Adipose tissue (tissue), 3 donors: ENCODE measurements around the gene NUMB. TPM values are rescaled to one million over a fixed set of nuclear protein-coding genes. Genes with fewer than 3 reads are reported as not detected.

Experiments used
- H3K27ac ChIP-seq: one replicate; pipeline ENCODE4 v1.5.1; 2013; ENCODE audit warnings: low read depth, low read length
- WGBS, 3 donors: extraction: QIAGEN DNeasy Blood & Tissue Kit; methylation state at CpG; one replicate each; pipeline ENCODE4 v1.1.7; 2013; 5-methylcytosine and 5-hydroxymethylcytosine counted together
- polyA plus RNA-seq, 3 donors: library from polyadenylated mRNA; stranded (reverse); fragments of 200-250 nt; gene quantifications; one replicate each; pipeline ENCODE4 v1.2.3, GENCODE V29; 2013
- donor health status: healthy with polysubstance abuse.
- donor health status: Bipolar disorder and iron deficiency.
- donor health status: healthy.

The NUMB gene
- polyA plus RNA-seq, 3 donors, result 18.4 to 39.4 (median 33.5) TPM

DNA sequence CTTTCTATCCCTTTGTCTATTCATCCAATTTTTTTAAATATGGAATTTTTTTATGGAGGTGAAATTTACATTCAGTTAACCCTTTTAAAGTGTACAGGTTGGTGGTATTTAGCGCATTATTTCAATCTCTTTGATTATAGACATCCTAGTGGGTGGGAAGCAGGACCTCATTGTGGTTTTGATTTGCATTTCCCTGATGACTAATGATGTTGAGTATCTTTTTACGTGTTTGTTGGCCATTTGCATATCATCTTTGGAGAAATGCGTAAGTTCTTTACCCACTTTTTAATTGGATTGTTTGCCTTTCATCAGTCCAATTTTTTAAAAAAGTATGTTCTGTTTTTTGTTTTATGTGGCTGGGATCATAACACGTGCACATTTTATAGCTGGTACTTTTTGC, 200.3 kb downstream of the NUMB start:
- 81 to 87% (median 85%) methylated on average over 4 of the region's 4 CpGs for WGBS, 3 donors
- no peak overlapping the region for H3K27ac ChIP-seq

DNA sequence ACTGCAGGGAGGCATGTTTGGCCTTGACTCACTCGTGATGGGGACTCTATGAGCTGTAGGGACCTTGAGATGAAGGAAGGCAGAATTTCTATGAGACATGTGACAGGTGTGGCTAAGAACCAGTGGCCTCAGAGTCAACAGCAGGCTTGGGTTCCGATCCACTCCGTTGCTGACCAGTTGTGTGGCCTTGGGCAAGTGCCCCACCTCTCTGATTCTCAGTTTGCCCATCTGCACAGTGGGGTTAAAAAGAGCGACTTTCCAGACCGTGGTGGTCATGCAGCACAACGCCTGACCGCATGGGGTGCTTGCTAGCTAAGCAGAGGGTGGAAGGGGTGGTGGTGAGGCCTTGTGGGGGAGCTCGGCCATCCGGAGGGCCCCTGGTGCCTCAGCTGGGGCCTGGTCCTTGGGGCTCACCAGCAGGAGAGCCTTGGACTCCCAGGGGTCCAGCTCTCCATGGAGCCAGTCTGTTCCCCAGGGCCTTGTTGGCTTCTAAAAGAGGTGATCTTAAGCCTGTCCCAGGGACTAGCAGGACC, 202.6 kb downstream of the NUMB start:
- 77 to 92% (median 90%) methylated on average over 9 of the region's 9 CpGs for WGBS, 3 donors
- no peak overlapping the region for H3K27ac ChIP-seq

DNA sequence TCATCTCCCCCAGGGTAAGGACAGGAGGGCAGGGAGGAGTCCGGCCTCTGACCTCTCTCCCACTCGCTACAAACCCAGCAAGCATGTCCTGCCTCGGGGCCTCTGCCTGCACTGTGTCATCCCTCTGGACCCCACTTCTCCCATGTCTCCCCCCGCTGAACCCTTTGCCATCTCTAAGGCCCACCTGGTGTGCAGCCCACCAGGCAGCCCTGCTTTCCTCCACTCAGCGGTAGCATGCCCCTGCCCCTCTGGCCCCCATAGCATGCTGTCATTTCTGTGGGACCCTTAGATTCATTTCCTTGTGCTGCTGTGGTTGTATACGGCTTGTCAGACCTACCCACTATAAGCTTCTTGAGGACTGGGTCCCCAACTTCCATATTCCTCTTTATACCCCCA, 203.3 kb downstream of the NUMB start:
- 91 to 96% (median 91%) methylated on average over 6 of the region's 6 CpGs for WGBS, 3 donors
- no peak overlapping the region for H3K27ac ChIP-seq

DNA sequence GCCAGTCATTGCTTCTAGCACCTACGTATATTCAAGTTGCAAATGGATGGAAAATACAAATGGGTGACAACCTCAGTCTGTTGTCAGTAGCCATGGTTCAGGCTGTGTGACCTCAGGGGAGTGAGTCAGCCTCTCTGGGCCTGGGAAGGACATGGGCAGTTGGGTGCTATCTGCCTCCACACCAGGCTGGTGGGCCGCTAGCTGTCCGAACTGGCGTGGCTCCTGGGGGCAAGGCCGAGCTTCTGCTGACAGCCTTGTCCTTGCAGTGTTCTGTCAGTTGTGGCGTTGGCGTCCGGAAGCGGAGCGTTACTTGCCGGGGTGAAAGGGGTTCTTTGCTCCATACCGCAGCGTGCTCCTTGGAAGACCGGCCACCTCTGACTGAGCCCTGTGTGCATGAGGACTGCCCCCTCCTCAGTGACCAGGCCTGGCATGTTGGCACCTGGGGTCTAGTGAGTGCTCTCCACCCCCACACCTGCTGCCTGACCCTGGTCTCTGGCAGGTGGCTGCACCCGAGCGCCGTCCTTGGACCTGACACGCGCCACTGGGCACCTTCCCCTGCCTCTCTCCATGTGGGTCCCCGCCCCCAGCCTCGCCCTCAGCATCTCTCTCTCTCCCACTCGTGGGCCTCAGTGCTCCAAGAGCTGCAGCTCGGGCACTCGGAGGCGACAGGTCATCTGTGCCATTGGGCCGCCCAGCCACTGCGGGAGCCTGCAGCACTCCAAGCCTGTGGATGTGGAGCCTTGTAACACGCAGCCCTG, 203.9 kb downstream of the NUMB start:
- 87 to 93% (median 90%) methylated on average over 28 of the region's 28 CpGs for WGBS, 3 donors
- no peak overlapping the region for H3K27ac ChIP-seq

DNA sequence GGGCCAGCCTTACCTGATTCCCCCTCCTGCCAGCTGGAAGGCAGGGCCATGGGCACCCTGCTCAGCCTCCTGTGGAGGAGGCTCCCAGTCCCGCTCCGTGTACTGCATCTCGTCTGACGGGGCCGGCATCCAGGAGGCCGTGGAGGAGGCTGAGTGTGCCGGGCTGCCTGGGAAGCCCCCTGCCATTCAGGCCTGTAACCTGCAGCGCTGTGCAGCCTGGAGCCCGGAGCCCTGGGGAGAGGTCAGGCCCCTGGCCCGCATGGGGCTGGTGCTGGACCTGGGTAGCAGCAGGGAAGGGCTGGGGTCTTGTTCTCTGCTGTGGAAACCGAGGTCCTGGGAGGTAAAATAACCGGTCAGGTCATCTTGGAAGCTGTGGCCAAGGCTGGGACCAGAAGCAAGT, 204.6 kb downstream of the NUMB start:
- 90 to 96% (median 91%) methylated on average over 12 of the region's 12 CpGs for WGBS, 3 donors
- no peak overlapping the region for H3K27ac ChIP-seq

DNA sequence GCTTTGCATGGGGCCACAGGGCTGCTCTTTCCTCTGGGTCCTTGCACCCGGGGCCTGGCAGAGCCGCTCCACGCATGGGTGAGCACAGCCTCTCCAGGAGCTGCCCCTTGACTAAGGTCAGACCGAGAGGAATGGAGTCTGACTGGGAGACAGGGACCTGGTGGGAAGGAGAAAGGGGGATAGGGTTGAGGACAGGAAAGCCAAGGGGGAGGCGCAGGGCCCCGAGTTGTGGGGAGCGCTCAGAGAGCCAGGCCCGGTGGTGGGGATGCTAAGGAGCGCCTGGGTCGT, 205.1 kb downstream of the NUMB start:
- H3K27ac ChIP-seq, result no peak overlapping the region
- 88 to 92% (median 92%) methylated on average over 8 to 10 of the region's 10 CpGs for WGBS, 3 donors

DNA sequence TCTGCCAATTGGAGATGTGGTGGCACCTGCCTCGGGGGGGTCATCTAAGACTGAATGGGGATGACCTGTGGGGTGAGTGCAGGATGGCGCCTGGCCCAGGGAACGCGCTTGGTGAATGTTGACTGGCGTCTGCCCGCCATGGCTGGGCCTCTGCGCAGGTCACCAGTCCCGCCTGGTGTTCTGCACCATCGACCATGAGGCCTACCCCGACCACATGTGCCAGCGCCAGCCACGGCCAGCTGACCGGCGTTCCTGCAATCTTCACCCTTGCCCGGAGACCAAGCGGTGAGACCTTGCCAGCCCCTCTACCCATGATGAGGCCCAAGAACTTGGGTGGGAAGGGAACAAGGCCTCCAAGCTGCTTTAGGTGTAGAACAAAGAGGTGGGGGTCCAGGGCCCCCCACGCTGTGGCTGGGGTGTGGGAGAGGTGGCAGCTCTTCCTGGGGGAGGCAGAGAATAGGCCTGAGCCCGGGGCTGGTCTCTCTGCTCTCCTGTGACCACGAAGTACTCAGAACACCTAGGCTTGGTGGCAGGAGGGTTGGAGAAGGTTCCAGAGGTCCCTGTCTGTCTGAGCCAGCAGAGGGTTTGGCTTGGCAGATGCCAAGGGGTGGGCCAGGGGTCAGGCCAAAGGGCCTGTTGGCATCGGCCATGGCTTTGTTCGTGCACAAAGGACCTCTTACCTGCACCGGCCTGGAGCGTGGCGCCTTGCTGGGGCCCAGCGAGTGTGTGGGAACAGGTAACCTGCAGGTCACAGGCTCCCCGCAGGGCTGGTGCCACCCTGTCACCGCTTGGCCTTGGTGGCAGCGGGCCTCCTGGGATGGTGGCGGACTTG, 205.6 kb downstream of the NUMB start:
- no peak overlapping the region for H3K27ac ChIP-seq
- WGBS, 3 donors, result 86 to 92% (median 90%) methylated on average over 28 to 29 of the region's 29 CpGs

DNA sequence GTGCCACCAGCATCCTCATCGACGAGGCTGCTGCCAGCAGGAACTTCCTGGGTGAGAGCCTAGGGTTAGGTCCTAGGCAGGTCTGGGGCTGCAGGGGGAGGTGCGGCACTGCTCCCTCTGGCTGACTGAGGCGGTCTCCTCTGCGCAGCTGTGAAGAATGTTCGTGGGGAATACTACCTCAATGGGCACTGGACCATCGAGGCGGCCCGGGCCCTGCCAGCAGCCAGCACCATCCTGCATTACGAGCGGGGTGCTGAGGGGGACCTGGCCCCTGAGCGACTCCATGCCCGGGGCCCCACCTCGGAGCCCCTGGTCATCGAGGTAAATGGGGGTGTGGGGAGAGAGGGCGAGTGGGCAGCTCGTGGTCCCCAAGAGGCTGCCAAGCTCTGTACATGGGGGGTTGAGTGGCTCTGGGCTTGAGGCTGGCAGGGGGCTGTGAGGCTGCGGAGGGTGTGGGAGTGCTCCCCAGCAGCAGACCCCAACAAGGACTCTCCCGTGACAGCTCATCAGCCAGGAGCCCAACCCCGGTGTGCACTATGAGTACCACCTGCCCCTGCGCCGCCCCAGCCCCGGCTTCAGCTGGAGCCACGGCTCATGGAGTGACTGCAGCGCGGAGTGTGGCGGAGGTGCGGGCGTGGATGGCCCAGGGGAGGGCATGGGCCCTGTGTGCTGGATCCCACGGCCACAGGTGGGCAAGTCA, 206.7 kb downstream of the NUMB start:
- 94 to 95% (median 95%) methylated on average over 30 of the region's 30 CpGs for WGBS, 3 donors
- no peak overlapping the region for H3K27ac ChIP-seq

DNA sequence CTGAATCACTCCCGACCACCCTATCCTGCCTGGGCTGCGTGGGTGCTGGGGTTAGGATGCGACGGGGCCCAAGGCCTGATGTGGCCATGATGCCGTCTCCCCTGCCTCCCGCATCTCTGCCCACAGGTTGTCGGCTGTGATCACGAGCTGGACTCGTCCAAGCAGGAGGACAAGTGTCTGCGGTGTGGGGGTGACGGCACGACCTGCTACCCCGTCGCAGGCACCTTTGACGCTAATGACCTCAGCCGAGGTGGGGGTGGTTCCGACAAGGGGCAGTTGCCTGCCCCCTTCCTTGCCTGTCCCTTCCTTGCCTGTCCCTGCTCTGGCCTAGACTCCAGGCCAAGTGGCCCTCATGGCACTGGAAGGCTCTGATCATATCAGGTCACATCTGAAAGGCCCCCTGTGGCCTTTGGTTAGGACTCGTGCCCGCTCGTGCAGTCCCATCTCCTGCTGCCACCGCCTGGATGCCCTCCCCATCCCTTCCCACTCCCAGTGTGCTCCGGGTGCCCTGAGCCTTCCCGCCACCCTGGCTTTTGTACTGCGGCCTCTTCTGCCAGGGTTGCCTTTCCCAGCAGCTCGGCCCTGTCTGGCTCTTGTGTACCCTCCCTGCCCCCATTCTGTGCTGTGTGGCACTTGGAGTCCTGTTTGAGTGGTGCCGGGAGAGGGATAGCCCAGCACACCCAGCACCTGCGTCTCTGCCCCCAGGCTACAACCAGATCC, 207.4 kb downstream of the NUMB start:
- WGBS, 3 donors, result 87 to 95% (median 88%) methylated on average over 27 of the region's 27 CpGs
- H3K27ac ChIP-seq, result no peak overlapping the region

DNA sequence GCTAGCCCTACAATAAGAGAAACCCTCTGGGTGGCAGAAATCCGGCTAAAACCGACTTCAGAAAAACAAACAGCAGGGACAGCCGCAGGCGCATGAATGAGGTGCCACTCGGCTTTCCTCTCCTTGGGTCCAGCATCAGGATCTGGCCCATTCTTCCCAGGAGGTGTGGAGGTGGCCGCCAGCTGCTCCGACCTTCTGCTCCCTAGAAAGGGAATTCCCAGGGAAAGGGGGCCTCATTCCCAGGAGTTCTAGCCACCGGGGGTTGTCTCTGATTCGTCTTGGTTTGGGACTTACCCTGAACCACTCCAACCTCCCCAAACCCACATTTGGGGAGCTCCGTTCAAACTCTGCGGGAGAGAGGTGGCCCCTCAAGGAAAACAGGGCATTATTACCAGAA, 208.0 kb downstream of the NUMB start:
- 88 to 93% (median 90%) methylated on average over 11 of the region's 11 CpGs for WGBS, 3 donors
- no peak overlapping the region for H3K27ac ChIP-seq

DNA sequence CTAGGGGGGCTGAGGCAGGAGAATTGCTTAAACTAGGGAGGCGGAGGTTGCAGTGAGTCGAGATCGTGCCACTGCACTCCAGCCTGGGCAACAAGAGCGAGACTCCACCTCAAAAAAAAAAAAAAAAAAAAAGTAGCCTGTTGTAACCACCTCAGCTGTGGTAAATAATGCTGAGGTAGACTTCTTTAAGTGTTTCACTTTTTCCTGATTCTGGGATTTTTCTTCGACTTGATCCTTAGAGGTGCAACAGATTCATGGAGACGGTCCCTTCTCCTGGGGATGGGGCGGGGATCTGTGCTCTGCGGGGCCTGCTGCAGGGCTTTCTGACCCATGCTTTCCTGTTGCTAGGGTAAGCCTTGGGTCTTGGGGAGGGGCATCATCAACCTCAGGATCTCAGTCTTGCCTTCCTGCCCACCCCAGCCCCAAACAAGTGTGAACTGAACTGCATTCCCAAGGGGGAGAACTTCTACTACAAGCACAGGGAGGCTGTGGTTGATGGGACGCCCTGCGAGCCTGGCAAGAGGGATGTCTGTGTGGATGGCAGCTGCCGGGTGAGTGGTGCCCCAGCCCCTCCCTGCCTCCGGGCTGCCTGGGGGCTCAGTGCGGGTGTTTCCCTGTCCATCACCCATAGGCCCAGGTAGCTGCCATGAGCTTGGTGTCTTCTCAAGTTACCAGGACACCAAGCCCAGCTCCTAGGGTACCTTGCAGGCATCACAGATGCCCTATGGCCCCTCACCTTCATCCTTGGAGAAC, 208.6 kb downstream of the NUMB start:
- 77 to 91% (median 89%) methylated on average over 13 of the region's 13 CpGs for WGBS, 3 donors
- H3K27ac ChIP-seq, result no peak overlapping the region

DNA sequence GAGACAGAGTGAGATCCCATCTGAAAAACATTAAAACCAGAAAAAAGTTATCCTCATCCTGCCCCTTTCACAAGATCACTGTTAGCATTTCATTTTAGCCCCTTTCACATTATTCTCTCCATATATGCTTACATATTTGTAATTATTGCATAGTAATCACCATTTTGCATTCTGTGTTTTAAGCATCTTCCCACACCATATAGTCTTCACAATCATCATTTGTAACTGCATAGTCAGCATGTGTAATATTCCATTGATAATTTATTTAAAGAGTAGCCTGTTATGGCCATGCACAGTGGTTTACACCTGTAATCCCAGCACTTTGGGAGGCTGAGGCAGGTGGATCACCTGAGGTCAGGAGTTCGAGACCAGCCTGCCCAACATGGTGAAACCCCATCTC, 209.2 kb downstream of the NUMB start:
- 93 to 95% (median 94%) methylated on average over 1 of the region's 1 CpG for WGBS, 3 donors
- H3K27ac ChIP-seq, result no peak overlapping the region

DNA sequence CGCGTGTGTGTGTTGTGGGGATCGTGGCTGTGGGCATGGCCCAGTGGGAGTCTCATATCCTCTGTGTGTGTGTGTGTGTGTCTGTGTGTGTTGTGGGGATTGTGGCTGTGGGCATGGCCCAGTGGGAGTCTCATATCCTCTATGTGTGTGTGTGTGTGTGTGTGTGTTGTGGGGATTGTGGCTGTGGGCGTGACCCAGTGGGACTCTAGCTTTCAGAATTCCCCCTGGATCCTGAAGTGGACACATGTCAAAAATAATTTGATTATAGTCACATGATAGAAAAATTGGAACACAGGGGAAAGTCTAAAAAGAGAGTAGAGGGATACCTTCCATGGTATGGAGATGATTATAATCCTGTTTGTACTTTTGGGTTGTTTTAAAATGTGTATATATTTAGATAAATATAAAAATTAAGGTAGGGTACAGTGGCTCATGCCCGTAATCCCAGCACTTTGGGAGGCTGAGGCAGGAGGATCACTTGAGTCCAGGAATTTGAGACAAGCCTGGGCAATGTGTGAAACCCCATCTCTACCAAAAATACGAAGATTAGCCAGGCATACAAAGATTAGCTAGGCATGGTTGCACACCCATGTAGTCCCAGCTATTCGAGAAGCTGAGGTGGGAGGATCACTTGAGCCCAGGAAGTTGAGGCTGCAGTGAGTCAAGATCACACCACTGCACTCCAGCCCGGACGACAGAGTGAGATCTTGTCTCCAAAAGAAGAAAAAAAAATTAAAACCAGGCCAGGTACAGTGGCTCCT, 210.1 kb downstream of the NUMB start:
- H3K27ac ChIP-seq, result no peak overlapping the region
- 74 to 76% (median 75%) methylated on average over 9 of the region's 9 CpGs for WGBS, 3 donors

DNA sequence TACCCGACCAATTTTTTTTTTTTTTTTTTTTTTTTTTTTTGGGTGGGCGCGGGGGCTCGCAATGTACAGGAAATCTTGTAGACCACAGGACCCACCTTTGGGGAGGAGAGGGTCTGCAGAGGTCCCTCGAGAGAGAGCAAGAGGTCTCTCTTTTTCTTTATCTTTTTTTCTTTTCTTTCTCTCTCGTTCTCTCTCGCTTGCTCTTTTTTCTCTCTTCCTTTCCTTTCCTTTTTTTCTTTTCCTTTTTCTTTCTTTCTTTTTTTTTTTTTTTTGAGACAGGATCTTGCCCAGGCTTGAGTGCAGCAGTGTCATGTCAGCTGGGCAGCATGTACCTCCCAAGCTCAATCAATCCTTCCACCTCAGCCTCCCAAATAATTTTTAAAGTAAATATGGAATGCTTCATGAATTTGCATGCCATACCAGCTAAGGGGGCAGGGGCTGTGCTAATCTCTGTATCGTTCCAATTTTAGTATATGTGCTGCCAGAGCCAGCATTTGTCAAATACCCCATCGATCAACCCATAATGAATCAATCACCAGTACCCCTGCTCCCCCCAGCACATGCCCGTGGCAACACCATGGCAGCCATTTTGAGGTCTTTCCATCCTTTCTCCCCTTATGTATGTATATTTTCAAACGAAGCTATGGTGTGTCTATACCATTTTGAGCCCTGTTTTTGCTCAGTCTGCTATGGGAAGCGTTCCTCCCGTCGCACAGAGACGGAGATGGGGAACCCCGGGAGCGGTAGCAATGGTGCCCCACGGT, 211.8 kb downstream of the NUMB start:
- 69 to 78% (median 76%) methylated on average over 14 to 18 of the region's 18 CpGs for WGBS, 3 donors
- no peak overlapping the region for H3K27ac ChIP-seq

DNA sequence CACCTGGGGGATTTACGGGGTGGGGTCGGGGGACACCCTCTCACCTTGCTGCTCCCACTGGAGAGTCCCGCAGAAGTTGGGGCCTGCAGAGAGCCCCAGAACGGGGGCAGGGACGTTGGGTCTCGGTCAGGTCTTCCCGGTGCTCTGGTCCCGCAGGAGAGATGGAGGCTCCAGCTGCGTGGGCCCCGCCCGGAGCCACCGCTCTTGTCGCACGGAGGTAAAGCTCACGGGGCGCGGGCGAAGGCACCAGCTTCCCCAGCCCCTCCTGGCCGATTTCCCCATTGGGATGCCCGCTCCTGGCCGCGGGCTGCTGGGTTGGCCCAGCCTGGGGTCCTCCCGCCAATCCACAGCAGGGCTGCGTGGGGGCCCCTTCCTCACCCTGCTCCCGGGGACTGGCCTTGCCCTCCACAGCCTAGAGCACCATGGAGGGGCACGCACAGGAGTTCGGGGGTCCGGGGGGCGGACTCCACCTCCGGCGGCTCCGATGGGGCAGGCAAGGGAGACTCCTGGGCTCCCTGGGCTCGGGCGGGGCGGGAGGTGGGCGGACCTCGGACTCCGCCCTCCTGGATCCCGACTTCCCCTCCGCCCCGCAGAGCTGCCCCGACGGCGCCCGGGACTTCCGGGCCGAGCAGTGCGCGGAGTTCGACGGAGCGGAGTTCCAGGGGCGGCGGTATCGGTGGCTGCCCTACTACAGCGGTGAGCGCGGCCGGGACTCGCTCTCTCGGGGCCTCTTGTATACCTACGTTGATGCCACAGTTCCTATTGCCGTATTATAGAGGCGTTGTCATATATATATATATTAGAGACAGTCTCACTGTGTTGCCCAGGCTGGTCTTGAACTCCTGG, 212.6 kb downstream of the NUMB start:
- no peak overlapping the region for H3K27ac ChIP-seq
- WGBS, 3 donors, result 22 to 36% (median 23%) methylated on average over 41 to 64 of the region's 64 CpGs
